Tibial nerve (tissue), 4 donors: ENCODE results near the gene KDM8. TPM values are rescaled to one million over a fixed set of nuclear protein-coding genes. Genes with fewer than 3 reads are reported as not detected.
A peak's percentile ranks its signal among the peaks of the same experiment; 100 is the strongest.

Experiments
- DNase-seq, 2 donors: peaks; one replicate each; pipeline ENCODE4 v3.0.0-alpha.2; 2019; ENCODE audit warnings: low spot score in 2 of 2
- H3K27ac ChIP-seq, 4 donors: fragments of 200-600 bp; sonication (generic) in 3 of 4; one replicate each; pipeline ENCODE4 v1.5.1; 2017 to 2019; ENCODE audit warnings: mild to moderate bottlenecking in 1 of 4
- H3K27me3 ChIP-seq, 2 donors: fragments of 200-600 bp; sonication (generic) in 1 of 2; one replicate each; pipeline versions ENCODE4 v1.5.1 to v1.6.0; 2017 to 2019
- H3K36me3 ChIP-seq, 3 donors: fragments of 200-600 bp; sonication (generic); one replicate each; pipeline ENCODE4 v1.5.1; 2018 to 2019
- H3K4me1 ChIP-seq, 4 donors: fragments of 200-600 bp; sonication (generic) in 3 of 4; one replicate each; pipeline ENCODE4 v1.5.1; 2017 to 2019
- H3K4me3 ChIP-seq, 4 donors: fragments of 200-600 bp; sonication (generic) in 3 of 4; one replicate each; pipeline ENCODE4 v1.5.1; 2017 to 2019; ENCODE audit warnings: mild to moderate bottlenecking in 1 of 4, moderate library complexity in 1 of 4
- H3K9me3 ChIP-seq, 4 donors: fragments of 200-600 bp; sonication (generic) in 3 of 4; one replicate each; pipeline ENCODE4 v1.5.1; 2017 to 2019
- EP300 ChIP-seq, 2 donors: sonication (generic); formaldehyde crosslinking; IDR thresholded peaks; one replicate each; pipeline ENCODE4 v1.6.1; 2017; ENCODE audit warnings: antibody characterized with exemption in 2 of 2, mild to moderate bottlenecking in 1 of 2
- POLR2A ChIP-seq, 2 donors: fragments of 450-650 bp; IDR thresholded peaks; one replicate each; pipeline ENCODE4 v1.6.1; 2017; ENCODE audit warnings: antibody characterized with exemption in 2 of 2, mild to moderate bottlenecking in 2 of 2, moderate library complexity in 2 of 2
- WGBS, 2 donors: methylation state at CpG; one replicate each; pipeline ENCODE4 v1.1.5; 2018; 5-methylcytosine and 5-hydroxymethylcytosine counted together
- total RNA-seq, 4 donors: library from RNA; depleted of rRNA; stranded (reverse); fragments of >200 nt; gene quantifications; one replicate each; pipeline ENCODE4 v1.1.0, GENCODE V29; 2016
- TF ChIP-seq, protein P1 (sequence below), 5 experiments: fragments of 200-600 bp in 3 of 5; fragments of 450-650 bp in 2 of 5; sonication (generic) in 3 of 5; IDR thresholded peaks; one replicate each; pipeline ENCODE4 v1.5.1; 2016 to 2019; ENCODE audit warnings: antibody characterized with exemption in 5 of 5, mild to moderate bottlenecking in 3 of 5, moderate library complexity in 2 of 5

KDM8 gene
- total RNA-seq, 4 donors from 2014 or later: 2.3 to 7.6 (median 4.8) TPM

- DNase-seq: no peak
- Histone ChIP-seq H3K36me3 (peaks cover 0 to 76% (median 0%) of the 10 kb centered on the region in 3 donors), H3K27ac (no peak overlapping the region), H3K27me3 (no peaks in the 10 kb centered on the region), H3K4me1 (peaks cover 0 to 12% (median 0%) of the 10 kb centered on the region in 4 donors), H3K4me3 (no peak overlapping the region), H3K9me3 (no peaks in the 10 kb centered on the region)
- WGBS, 2 donors: 80 to 84% methylated on average over 4 of the region's 6 CpGs
- TF ChIP-seq EP300 (IDR thresholded peaks at IDR 0.05) (no peak), POLR2A (IDR thresholded peaks at IDR 0.05) (no peak)
- TF ChIP-seq, protein P1, sequence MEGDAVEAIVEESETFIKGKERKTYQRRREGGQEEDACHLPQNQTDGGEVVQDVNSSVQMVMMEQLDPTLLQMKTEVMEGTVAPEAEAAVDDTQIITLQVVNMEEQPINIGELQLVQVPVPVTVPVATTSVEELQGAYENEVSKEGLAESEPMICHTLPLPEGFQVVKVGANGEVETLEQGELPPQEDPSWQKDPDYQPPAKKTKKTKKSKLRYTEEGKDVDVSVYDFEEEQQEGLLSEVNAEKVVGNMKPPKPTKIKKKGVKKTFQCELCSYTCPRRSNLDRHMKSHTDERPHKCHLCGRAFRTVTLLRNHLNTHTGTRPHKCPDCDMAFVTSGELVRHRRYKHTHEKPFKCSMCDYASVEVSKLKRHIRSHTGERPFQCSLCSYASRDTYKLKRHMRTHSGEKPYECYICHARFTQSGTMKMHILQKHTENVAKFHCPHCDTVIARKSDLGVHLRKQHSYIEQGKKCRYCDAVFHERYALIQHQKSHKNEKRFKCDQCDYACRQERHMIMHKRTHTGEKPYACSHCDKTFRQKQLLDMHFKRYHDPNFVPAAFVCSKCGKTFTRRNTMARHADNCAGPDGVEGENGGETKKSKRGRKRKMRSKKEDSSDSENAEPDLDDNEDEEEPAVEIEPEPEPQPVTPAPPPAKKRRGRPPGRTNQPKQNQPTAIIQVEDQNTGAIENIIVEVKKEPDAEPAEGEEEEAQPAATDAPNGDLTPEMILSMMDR (IDR thresholded peaks at IDR 0.05): no peak
These were observed 20.4 kb downstream of the KDM8 start for GRCh38 chr16:27223701-27224100.

DNA sequence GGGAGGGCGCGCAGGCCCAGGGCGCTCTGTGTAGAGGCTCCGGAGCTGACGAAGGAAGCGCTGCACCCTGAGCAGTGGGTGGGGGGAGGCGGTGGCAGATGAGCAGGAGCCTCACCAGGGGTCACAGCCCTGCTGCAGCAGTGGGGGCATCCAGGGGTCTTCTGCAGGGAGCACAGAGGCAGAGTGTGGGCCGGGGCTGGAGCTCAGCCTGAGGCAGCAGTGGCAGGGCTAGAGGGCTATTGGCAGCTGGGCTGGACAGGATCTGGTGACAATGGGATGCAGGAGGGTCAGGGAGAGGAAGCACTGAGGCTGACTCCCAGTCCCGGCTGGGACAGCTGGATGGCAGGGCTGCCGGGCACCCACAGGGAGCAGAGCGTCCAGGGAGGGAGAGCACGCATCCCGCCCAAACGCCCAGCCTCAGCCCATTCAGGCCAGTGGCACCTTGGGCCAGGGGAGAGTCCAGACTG lies 21.0 kb downstream of the KDM8 start:
- H3K27ac ChIP-seq: no peak overlapping the region
- H3K9me3 ChIP-seq: no peaks in the 10 kb centered on the region
- H3K4me3 ChIP-seq: no peak overlapping the region
- H3K27me3 ChIP-seq: no peaks in the 10 kb centered on the region
- DNase-seq: no peak
- H3K36me3 ChIP-seq: peaks cover 0 to 70% (median 0%) of the 10 kb centered on the region in 3 donors
- H3K4me1 ChIP-seq: peaks cover 0 to 14% (median 0%) of the 10 kb centered on the region in 4 donors
- 85 to 91% methylated on average over 12 to 13 of the region's 14 CpGs for WGBS, 2 donors
- no peak for TF ChIP-seq POLR2A (IDR thresholded peaks at IDR 0.05)
- TF ChIP-seq, protein P1 (IDR thresholded peaks at IDR 0.05): no peak
- TF ChIP-seq EP300 (IDR thresholded peaks at IDR 0.05): no peak

DNA sequence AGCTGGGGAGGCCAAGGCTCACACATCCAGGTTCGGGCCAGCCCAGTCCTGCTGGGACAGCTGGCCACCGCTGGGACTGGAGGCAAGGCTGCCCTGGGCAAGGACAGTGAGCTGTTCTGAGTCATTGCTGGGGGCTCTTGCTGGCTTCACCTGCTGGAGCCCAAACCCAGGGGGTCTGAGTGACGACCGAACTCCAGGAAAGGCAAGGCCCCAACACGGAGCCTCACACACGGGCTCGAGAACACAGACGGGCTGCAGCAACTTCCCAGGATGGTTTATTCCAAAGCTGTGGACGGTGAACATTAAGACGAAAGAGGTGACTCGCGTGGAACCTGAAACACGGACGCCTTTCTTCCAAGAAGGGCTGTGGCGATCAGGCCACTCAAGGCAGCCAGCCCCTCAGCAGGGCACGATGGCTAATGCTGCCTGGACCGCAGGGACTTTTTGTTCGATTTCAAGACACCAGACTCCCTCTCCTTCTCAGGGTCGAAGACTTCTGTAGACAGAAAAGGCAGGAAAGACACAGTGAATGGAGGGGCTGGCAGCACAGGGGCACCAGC lies 21.5 kb downstream of the KDM8 start:
- Histone ChIP-seq H3K36me3 (peaks cover 0 to 67% (median 0%) of the 10 kb centered on the region in 3 donors), H3K27ac (no peak overlapping the region), H3K9me3 (no peaks in the 10 kb centered on the region), H3K27me3 (no peaks in the 10 kb centered on the region), H3K4me3 (no peak overlapping the region), H3K4me1 (peaks cover 0 to 16% (median 0%) of the 10 kb centered on the region in 4 donors)
- no peak for TF ChIP-seq EP300 (IDR thresholded peaks at IDR 0.05)
- no peak for TF ChIP-seq POLR2A (IDR thresholded peaks at IDR 0.05)
- TF ChIP-seq, protein P1 (IDR thresholded peaks at IDR 0.05): no peak
- 72 to 79% methylated on average over 17 to 18 of the region's 19 CpGs for WGBS, 2 donors
- DNase-seq: no peak

DNA sequence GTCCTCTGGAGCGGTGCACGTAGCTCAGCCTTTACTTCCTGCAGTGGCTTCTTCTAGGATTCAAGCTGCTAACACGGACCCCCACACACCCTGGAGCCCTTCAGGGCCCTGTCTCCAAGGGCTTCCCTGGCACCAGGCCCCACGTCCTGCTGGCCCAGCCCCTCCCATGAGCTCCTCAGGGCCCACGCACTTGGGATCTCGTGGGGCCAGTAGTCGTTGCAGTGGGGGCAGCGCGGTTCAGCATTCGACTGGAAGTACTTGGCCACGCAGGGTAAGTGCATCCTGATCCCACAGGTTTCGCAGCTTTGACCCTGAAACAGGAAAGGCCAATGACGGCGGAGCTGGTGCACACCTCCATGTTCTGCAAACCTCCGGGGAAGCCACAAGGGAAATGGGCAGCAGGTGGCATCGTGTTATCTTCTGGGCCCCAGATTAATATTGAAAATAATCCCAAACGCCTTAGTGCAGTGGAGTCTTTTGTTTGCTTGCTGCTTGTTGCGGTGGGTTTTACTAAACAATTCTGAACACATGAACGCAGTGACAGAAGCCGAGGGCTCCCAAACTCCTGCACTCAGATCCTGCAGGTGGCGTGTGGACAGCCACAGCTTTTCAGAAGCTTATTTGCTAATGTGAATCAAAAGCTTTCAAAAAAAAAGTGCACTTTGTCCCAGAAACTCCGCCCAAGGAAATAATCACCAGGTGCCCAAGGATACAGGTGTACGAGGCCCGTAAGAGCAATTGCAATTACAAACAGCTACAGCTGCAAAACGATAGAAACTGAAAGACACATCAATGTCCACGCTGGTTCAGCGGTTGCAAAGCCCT lies 22.4 kb downstream of the KDM8 start:
- TF ChIP-seq, protein P1 (IDR thresholded peaks at IDR 0.05): no peak
- no peak for TF ChIP-seq POLR2A (IDR thresholded peaks at IDR 0.05)
- TF ChIP-seq EP300 (IDR thresholded peaks at IDR 0.05): no peak
- Histone ChIP-seq H3K4me3 (no peak overlapping the region), H3K4me1 (peaks cover 0 to 16% (median 3%) of the 10 kb centered on the region in 4 donors), H3K27me3 (no peaks in the 10 kb centered on the region), H3K27ac (peak overlapping the region in 1 of 4 donors; percentile 3), H3K9me3 (no peaks in the 10 kb centered on the region), H3K36me3 (peaks cover 0 to 68% (median 0%) of the 10 kb centered on the region in 3 donors)
- DNase-seq: no peak
- WGBS, 2 donors: 69 to 75% methylated on average over 25 to 26 of the region's 27 CpGs

GRCh38 chr16:27226476-27226875 lies 23.1 kb downstream of the KDM8 start:
- Histone ChIP-seq H3K36me3 (peaks cover 0 to 68% (median 0%) of the 10 kb centered on the region in 3 donors), H3K27me3 (no peaks in the 10 kb centered on the region), H3K4me3 (no peak overlapping the region), H3K4me1 (peaks cover 0 to 16% (median 7%) of the 10 kb centered on the region in 4 donors), H3K27ac (no peak overlapping the region), H3K9me3 (no peaks in the 10 kb centered on the region)
- TF ChIP-seq POLR2A (IDR thresholded peaks at IDR 0.05) (no peak), EP300 (IDR thresholded peaks at IDR 0.05) (no peak)
- TF ChIP-seq, protein P1 (IDR thresholded peaks at IDR 0.05): no peak
- no peak for DNase-seq
- 82 to 87% methylated on average over 16 to 20 of the region's 20 CpGs for WGBS, 2 donors
